Neural progenitor cell (in vitro differentiated cells): Measurements from ENCODE around the gene ARL13B. TPM values are rescaled to one million over a fixed set of nuclear protein-coding genes. Genes with fewer than 3 reads are reported as not detected.
"Not testable (repeated sequence)": the region's sequence is repeated elsewhere in the genome, so short reads cannot be mapped to it uniquely, and the experiment has no call there.

Experiments
- DNase-seq: peaks from one replicate; pipeline ENCODE4 v3.0.0-alpha.2; 2016; ENCODE audit warnings: low spot score
- H2AFZ ChIP-seq: fragments of 200-600 bp; sonication (generic); replicated peaks from 2 replicates; pipeline ENCODE4 v1.6.1; 2016; ENCODE audit warnings: antibody characterized with exemption
- H3F3A ChIP-seq: fragments of 200-600 bp; sonication (generic); 2 replicates; pipeline ENCODE4 v1.6.1; 2016; ENCODE audit warnings: antibody characterized with exemption, low read depth
- H3K27ac ChIP-seq: fragments of 200-600 bp; sonication (generic); 2 replicates; pipeline ENCODE4 v1.5.1; 2016; ENCODE audit warnings: mild to moderate bottlenecking
- H3K27me3 ChIP-seq: fragments of 200-600 bp; sonication (generic); 2 replicates; pipeline ENCODE4 v1.6.1; 2016; ENCODE audit warnings: mild to moderate bottlenecking, moderate library complexity
- H3K36me3 ChIP-seq: fragments of 200-600 bp; sonication (generic); 2 replicates; pipeline ENCODE4 v1.5.1; 2016
- H3K4me1 ChIP-seq: fragments of 200-600 bp; sonication (generic); 2 replicates; pipeline ENCODE4 v1.6.1; 2016; ENCODE audit warnings: mixed run types
- H3K4me2 ChIP-seq: fragments of 200-600 bp; sonication (generic); 2 replicates; pipeline ENCODE4 v1.6.1; 2016
- H3K4me3 ChIP-seq: fragments of 200-600 bp; sonication (generic); 2 replicates; pipeline ENCODE4 v1.5.1; 2016
- H3K79me2 ChIP-seq: fragments of 200-600 bp; sonication (generic); 2 replicates; pipeline ENCODE4 v1.6.1; 2016; ENCODE audit warnings: low read depth
- H3K9ac ChIP-seq: fragments of 200-600 bp; sonication (generic); 2 replicates; pipeline ENCODE4 v1.6.1; 2016
- H3K9me3 ChIP-seq: fragments of 200-600 bp; sonication (generic); 2 replicates; pipeline ENCODE4 v1.5.1; 2016; ENCODE audit warnings: low read depth
- H4K20me1 ChIP-seq: fragments of 200-600 bp; sonication (generic); 2 replicates; pipeline ENCODE4 v1.6.1; 2016; ENCODE audit warnings: low read depth
- H3K27ac Mint-ChIP-seq: 3 replicates; pipeline ENCODE4 v1.8.0; 2021; ENCODE audit warnings: mixed read lengths
- H3K27me3 Mint-ChIP-seq: 2 replicates; pipeline ENCODE4 v1.8.0; 2022; ENCODE audit warnings: low read depth, mild to moderate bottlenecking, inconsistent platforms, moderate library complexity, mixed read lengths; ENCODE audit not compliant: insufficient read depth
- H3K36me3 Mint-ChIP-seq: 3 replicates; pipeline ENCODE4 v1.8.0; 2021; ENCODE audit warnings: mixed read lengths
- H3K4me1 Mint-ChIP-seq: 3 replicates; pipeline ENCODE4 v1.8.0; 2021; ENCODE audit warnings: mixed read lengths
- H3K4me3 Mint-ChIP-seq: 3 replicates; pipeline ENCODE4 v1.8.0; 2021; ENCODE audit warnings: mild to moderate bottlenecking, moderate library complexity, mixed read lengths
- H3K9me3 Mint-ChIP-seq: 3 replicates; pipeline ENCODE4 v1.8.0; 2020; ENCODE audit warnings: mixed read lengths
- EZH2 ChIP-seq: fragments of 200-600 bp; sonication (generic); IDR thresholded peaks from 2 replicates; pipeline ENCODE4 v1.6.1; 2017; ENCODE audit warnings: antibody characterized with exemption, mild to moderate bottlenecking, moderate library complexity
- EZH2phosphoT487 ChIP-seq: fragments of 200-600 bp; sonication (generic); IDR thresholded peaks from 2 replicates; pipeline ENCODE4 v1.6.1; 2017; ENCODE audit warnings: antibody characterized with exemption
- total RNA-seq: library from RNA; depleted of rRNA; stranded (reverse); fragments of >200 nt; gene quantifications from 2 replicates; pipeline ENCODE4 v1.2.3, GENCODE V29; 2015; ENCODE audit warnings: low replicate concordance
- TF ChIP-seq, protein P1 (sequence below): fragments of 200-600 bp; sonication (generic); IDR thresholded peaks from 2 replicates; pipeline ENCODE4 v1.5.1; 2017; ENCODE audit warnings: antibody characterized with exemption, mild to moderate bottlenecking

Gene ARL13B
- total RNA-seq, 1 donor from 2014 or later: 13.8 TPM

DNA sequence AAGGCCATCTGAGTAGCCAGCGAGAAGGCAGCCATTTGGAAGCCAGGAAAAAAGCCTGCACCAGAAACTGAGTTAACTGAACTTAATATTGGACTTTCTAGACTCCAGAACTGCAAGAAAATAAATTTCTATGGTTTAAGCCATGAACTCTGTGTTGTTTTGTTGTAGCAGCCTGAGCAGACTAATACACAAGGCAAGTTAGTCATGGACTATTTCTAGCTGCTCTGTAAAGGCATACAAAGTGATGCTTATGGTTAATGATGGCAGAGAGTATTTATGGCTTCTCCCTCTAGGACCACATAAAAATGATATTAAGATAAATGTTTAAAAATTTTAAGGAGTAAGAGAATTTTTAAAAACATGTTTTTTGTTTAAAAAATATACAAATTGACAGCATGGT, 43.4 kb upstream of the ARL13B start:
- Histone ChIP-seq H3K9me3 (peaks cover 5% of the 10 kb centered on the region), H3K4me2 (no peak overlapping the region), H3K9ac (no peak overlapping the region), H3K27ac (no peak overlapping the region), H3K4me1 (no peaks in the 10 kb centered on the region), H3F3A (no peaks in the 10 kb centered on the region), H3K36me3 (no peaks in the 10 kb centered on the region), H4K20me1 (no peaks in the 10 kb centered on the region), H3K79me2 (no peaks in the 10 kb centered on the region), H3K4me3 (no peak overlapping the region), H2AFZ (no peak overlapping the region), H3K27me3 (no peaks in the 10 kb centered on the region)
- no peak overlapping the region for H3K4me3 Mint-ChIP-seq
- H3K4me1 Mint-ChIP-seq: no peaks in the 10 kb centered on the region
- no peaks in the 10 kb centered on the region for H3K27me3 Mint-ChIP-seq
- no peak overlapping the region for H3K27ac Mint-ChIP-seq
- no peaks in the 10 kb centered on the region for H3K9me3 Mint-ChIP-seq
- no peak for DNase-seq
- H3K36me3 Mint-ChIP-seq: no peaks in the 10 kb centered on the region
- no peak for TF ChIP-seq EZH2phosphoT487
- TF ChIP-seq, protein P1, sequence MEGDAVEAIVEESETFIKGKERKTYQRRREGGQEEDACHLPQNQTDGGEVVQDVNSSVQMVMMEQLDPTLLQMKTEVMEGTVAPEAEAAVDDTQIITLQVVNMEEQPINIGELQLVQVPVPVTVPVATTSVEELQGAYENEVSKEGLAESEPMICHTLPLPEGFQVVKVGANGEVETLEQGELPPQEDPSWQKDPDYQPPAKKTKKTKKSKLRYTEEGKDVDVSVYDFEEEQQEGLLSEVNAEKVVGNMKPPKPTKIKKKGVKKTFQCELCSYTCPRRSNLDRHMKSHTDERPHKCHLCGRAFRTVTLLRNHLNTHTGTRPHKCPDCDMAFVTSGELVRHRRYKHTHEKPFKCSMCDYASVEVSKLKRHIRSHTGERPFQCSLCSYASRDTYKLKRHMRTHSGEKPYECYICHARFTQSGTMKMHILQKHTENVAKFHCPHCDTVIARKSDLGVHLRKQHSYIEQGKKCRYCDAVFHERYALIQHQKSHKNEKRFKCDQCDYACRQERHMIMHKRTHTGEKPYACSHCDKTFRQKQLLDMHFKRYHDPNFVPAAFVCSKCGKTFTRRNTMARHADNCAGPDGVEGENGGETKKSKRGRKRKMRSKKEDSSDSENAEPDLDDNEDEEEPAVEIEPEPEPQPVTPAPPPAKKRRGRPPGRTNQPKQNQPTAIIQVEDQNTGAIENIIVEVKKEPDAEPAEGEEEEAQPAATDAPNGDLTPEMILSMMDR: no peak
- TF ChIP-seq EZH2: no peak

DNA sequence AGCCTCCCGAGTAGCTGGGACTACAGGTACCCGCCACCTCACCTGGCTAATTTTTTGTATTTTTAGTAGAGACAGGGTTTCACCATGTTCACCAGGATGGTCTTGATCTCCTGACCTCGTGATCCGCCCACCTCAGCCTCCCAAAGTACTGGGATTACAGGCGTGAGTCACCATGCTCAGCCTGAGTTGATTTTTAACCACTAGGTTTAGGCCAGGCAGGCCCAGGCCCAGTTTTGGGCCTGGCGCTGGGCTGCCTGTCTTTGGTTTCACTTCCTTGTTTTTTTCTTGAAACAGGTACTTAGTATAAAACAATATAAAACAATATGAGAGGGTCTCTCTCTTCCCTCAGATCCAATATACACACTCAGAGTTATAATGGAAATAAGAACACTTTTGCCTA, 42.5 kb upstream of the ARL13B start:
- H3K9me3 Mint-ChIP-seq, H3K27me3 Mint-ChIP-seq, H3K79me2 ChIP-seq, H3F3A ChIP-seq, H4K20me1 ChIP-seq, H3K9ac ChIP-seq, H3K4me1 Mint-ChIP-seq, H3K4me2 ChIP-seq, DNase-seq, H3K4me1 ChIP-seq, H3K36me3 Mint-ChIP-seq, H3K36me3 ChIP-seq, H3K27ac Mint-ChIP-seq, H3K27ac ChIP-seq, H3K4me3 Mint-ChIP-seq, H3K27me3 ChIP-seq, H3K4me3 ChIP-seq, H3K9me3 ChIP-seq, H2AFZ ChIP-seq: not testable (repeated sequence)

DNA sequence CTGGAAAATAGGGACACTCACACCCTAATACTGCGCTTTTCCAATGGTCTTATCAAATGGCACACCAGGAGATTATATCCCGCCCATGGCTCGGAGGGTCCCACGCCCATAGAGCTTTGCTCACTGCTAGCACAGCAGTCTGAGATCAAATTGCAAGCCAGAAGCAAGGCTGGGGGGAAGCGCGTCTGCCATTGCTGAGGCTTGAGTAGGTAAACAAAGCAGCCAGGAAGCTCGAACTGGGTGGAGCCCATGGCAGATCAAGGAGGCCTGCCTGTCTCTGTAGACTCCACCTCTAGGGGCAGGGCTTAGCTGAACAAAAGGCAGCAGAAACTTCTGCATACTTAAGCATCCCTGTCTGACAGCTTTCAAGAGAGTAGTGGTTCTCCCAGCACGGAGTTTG, 30.0 kb upstream of the ARL13B start:
- not testable (repeated sequence) for H3K4me3 Mint-ChIP-seq, H3K36me3 ChIP-seq, H3K4me3 ChIP-seq, H3K9ac ChIP-seq, H3K27ac ChIP-seq, H4K20me1 ChIP-seq, H3K4me1 ChIP-seq, H3K4me2 ChIP-seq, H2AFZ ChIP-seq, DNase-seq, H3F3A ChIP-seq, H3K36me3 Mint-ChIP-seq, H3K4me1 Mint-ChIP-seq, H3K9me3 ChIP-seq, H3K27me3 Mint-ChIP-seq, H3K79me2 ChIP-seq, H3K27me3 ChIP-seq, H3K27ac Mint-ChIP-seq
- peaks cover 11% of the 10 kb centered on the region for H3K9me3 Mint-ChIP-seq

DNA sequence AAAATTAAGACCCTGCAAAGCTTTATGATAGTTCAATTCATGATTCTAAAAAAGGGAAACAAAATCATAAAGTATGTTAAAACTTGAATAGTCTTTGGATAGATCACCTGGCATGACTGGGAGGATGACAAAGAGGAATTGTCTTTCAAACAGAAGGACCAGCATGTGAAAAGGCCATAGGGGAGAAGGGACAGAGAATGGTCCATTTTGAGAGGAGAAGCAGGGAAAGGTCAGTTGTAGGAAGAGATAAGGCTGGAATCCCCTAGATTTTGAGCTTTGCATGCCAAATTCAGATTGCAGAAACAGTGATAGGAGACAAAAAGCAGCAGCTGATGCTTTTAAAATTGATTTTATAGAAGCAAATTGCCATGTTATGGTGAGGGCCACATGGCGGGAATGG, 18.9 kb upstream of the ARL13B start:
- no peaks in the 10 kb centered on the region for H3K4me1 ChIP-seq
- H4K20me1 ChIP-seq: no peaks in the 10 kb centered on the region
- peaks cover 4% of the 10 kb centered on the region for H3K27me3 Mint-ChIP-seq
- H3K36me3 Mint-ChIP-seq: no peaks in the 10 kb centered on the region
- no peaks in the 10 kb centered on the region for H3F3A ChIP-seq
- no peak overlapping the region for H3K4me2 ChIP-seq
- H3K4me1 Mint-ChIP-seq: no peaks in the 10 kb centered on the region
- no peak for DNase-seq
- no peaks in the 10 kb centered on the region for H3K36me3 ChIP-seq
- H3K4me3 Mint-ChIP-seq: no peak overlapping the region
- no peaks in the 10 kb centered on the region for H3K79me2 ChIP-seq
- no peak overlapping the region for H3K9ac ChIP-seq
- no peak for TF ChIP-seq EZH2phosphoT487
- TF ChIP-seq, protein P1: no peak
- no peak for TF ChIP-seq EZH2
- no peak overlapping the region for H3K27ac Mint-ChIP-seq
- no peaks in the 10 kb centered on the region for H3K9me3 ChIP-seq
- H3K27me3 ChIP-seq: no peaks in the 10 kb centered on the region
- no peak overlapping the region for H3K4me3 ChIP-seq
- H3K27ac ChIP-seq: no peak overlapping the region
- peaks cover 4% of the 10 kb centered on the region for H3K9me3 Mint-ChIP-seq
- H2AFZ ChIP-seq: no peak overlapping the region
